Endothelial cell of umbilical vein (primary cell): Measurements from ENCODE around the gene ZNF620. TPM values are rescaled to one million over a fixed set of nuclear protein-coding genes. Genes with fewer than 3 reads are reported as not detected.

ENCODE experiments used
- BruUV-seq: library from RNA; stranded (reverse); fragments of 400-500 nt; replicated peaks from 2 replicates; lab custom pipeline; 2021; lab: Mats Ljungman, UMichigan
- CTCF ChIA-PET: fragments of 300-600, 350-600 bp; sonication (Branson Sonifier 250); formaldehyde crosslinking; loops from one replicate; lab custom pipeline; 2021; ENCODE audit warnings: antibody characterized with exemption, inconsistent platforms; lab: Charles Lee
- POLR2A ChIA-PET: fragments of 300-600, 350-600 bp; sonication (Branson Sonifier 250); formaldehyde crosslinking; loops from one replicate; lab custom pipeline; 2021; ENCODE audit warnings: antibody characterized with exemption, inconsistent platforms; lab: Charles Lee
- DNase-seq: peaks from one replicate; pipeline ENCODE4 v3.0.0-alpha.2; 2011; ENCODE audit warnings: low read depth, low spot score
- FAIRE-seq: peaks from 2 replicates; lab custom pipeline; 2011; peaks lifted over from hg19 to GRCh38; lab: Jason Lieb, UNC
- H2AFZ ChIP-seq: 2 replicates; pipeline ENCODE4 v1.6.0; 2012; ENCODE audit warnings: low read depth, low read length, control low read depth, inconsistent platforms
- H3K27ac ChIP-seq: 2 replicates; pipeline ENCODE4 v1.5.1; 2011; ENCODE audit warnings: low read depth, mild to moderate bottlenecking, control low read depth, low read length, moderate library complexity; ENCODE audit not compliant: insufficient read depth
- H3K27me3 ChIP-seq, 2 experiments: 2 replicates each; pipeline versions ENCODE4 v1.6.0 to v1.6.1; 2011; ENCODE audit warnings: low read length in 2 of 2, mixed read lengths in 1 of 2; ENCODE audit not compliant: control insufficient read depth in 2 of 2, insufficient read depth in 2 of 2
- H3K36me3 ChIP-seq, 2 experiments: 2 replicates in 1 of 2; 3 replicates in 1 of 2; pipeline ENCODE4 v1.5.1; 2011; ENCODE audit warnings: low read length in 2 of 2, mild to moderate bottlenecking in 1 of 2, moderate library complexity in 1 of 2; ENCODE audit not compliant: control insufficient read depth in 2 of 2, insufficient read depth in 2 of 2; ENCODE audit errors: extremely low read depth in 1 of 2
- H3K4me1 ChIP-seq: 3 replicates; pipeline ENCODE4 v1.5.1; 2011; ENCODE audit warnings: mild to moderate bottlenecking, low read length; ENCODE audit not compliant: control insufficient read depth, insufficient read depth; ENCODE audit errors: extremely low read depth
- H3K4me2 ChIP-seq: 2 replicates; pipeline ENCODE4 v1.6.1; 2011; ENCODE audit warnings: low read length, control low read depth, mixed read lengths; ENCODE audit not compliant: insufficient read depth
- H3K4me3 ChIP-seq, 3 experiments: fragments of 200-600 bp in 1 of 3; sonication (generic), shearing (Covaris generic) in 1 of 3; replicated peaks in 1 of 3; 2 replicates each; pipeline ENCODE4 v1.5.1; 2011 to 2016; ENCODE audit warnings: control low read depth in 3 of 3, low read length in 3 of 3, mild to moderate bottlenecking in 2 of 3, inconsistent platforms in 1 of 3, low read depth in 1 of 3, moderate library complexity in 1 of 3; ENCODE audit not compliant: insufficient read depth in 1 of 3
- H3K79me2 ChIP-seq: 2 replicates; pipeline ENCODE4 v1.6.0; 2012; ENCODE audit warnings: low read length, inconsistent platforms; ENCODE audit not compliant: control insufficient read depth, insufficient read depth
- H3K9ac ChIP-seq: replicated peaks from 2 replicates; pipeline ENCODE3; 2011; ENCODE audit warnings: low read length, control low read depth; ENCODE audit not compliant: insufficient read depth; ENCODE audit errors: extremely low read depth
- H3K9me1 ChIP-seq: replicated peaks from 3 replicates; pipeline ENCODE4 v1.6.0; 2011; ENCODE audit warnings: mild to moderate bottlenecking, low read length; ENCODE audit not compliant: control insufficient read depth, insufficient read depth; ENCODE audit errors: extremely low read depth
- H3K9me3 ChIP-seq: replicated peaks from 2 replicates; pipeline ENCODE4 v1.5.1; 2012; ENCODE audit warnings: low read length, inconsistent platforms; ENCODE audit not compliant: control insufficient read depth, insufficient read depth
- H4K20me1 ChIP-seq: replicated peaks from 2 replicates; pipeline ENCODE3; 2011; ENCODE audit warnings: mild to moderate bottlenecking, low read length; ENCODE audit not compliant: control insufficient read depth, insufficient read depth; ENCODE audit errors: extremely low read depth
- CTCF ChIP-seq, 2 donors: IDR thresholded peaks; 1 replicate in 1 of 2; 2 replicates in 1 of 2; pipeline ENCODE4 v1.5.1; 2011; ENCODE audit warnings: low read length in 2 of 2, mild to moderate bottlenecking in 2 of 2, moderate library complexity in 2 of 2, control low read depth in 1 of 2, inconsistent platforms in 1 of 2, low read depth in 1 of 2; ENCODE audit not compliant: insufficient read depth in 1 of 2; ENCODE audit errors: extremely low read depth in 1 of 2
- EZH2 ChIP-seq: IDR thresholded peaks from 2 replicates; pipeline ENCODE4 v1.6.1; 2012; ENCODE audit warnings: borderline replicate concordance, low read depth, mild to moderate bottlenecking, moderate library complexity, low read length, inconsistent platforms; ENCODE audit not compliant: severe bottlenecking
- FOS ChIP-seq: IDR thresholded peaks from 2 replicates; pipeline ENCODE4 v1.6.1; 2011; ENCODE audit warnings: mild to moderate bottlenecking, low read length, moderate library complexity, borderline replicate concordance; ENCODE audit not compliant: insufficient read depth
- GATA2 ChIP-seq: IDR thresholded peaks from 2 replicates; pipeline ENCODE4 v1.7.0; 2011; ENCODE audit warnings: low read depth, mild to moderate bottlenecking, moderate library complexity, mixed read lengths, low read length; ENCODE audit not compliant: insufficient read length, insufficient read depth
- JUN ChIP-seq: IDR thresholded peaks from 2 replicates; pipeline ENCODE4 v1.6.1; 2011; ENCODE audit warnings: borderline replicate concordance, low read depth; ENCODE audit not compliant: insufficient read length, insufficient read depth
- MAX ChIP-seq: IDR thresholded peaks from 2 replicates; pipeline ENCODE4 v1.6.1; 2011; ENCODE audit not compliant: insufficient read depth, insufficient read length
- MYC ChIP-seq: IDR thresholded peaks from one replicate; pipeline ENCODE4 v1.6.1; 2011; ENCODE audit warnings: mild to moderate bottlenecking, low read depth, low read length
- POLR2A ChIP-seq: IDR thresholded peaks from 2 replicates; pipeline ENCODE4 v1.6.1; 2012; ENCODE audit warnings: low read depth, mild to moderate bottlenecking, control low read depth, low read length
- POLR2AphosphoS5 ChIP-seq: IDR thresholded peaks from 2 replicates; pipeline ENCODE4 v1.6.1; 2012; ENCODE audit warnings: low read depth, mild to moderate bottlenecking, control low read depth, low read length, moderate library complexity; ENCODE audit not compliant: insufficient read depth
- dilution Hi-C: fragments of 300-500 bp; cut with MboI; formaldehyde crosslinking; loops from one replicate; pipeline ENCODE4 v1.15.0; 2019; ENCODE audit warnings: low sequenced_read_pairs; ENCODE audit not compliant: extremely low pct_ligation_motif_present
- intact Hi-C: fragments of 100-400 bp; cut with micrococcal nuclease; formaldehyde crosslinking; loops from one replicate; pipeline ENCODE4 v1.10.0; 2022
- polyA plus RNA-seq, 4 experiments: library from polyadenylated mRNA; depleted of rRNA in 3 of 4; stranded (reverse) in 3 of 4; unstranded in 1 of 4; fragments of >200 nt; gene quantifications; 2 replicates each; pipeline versions ENCODE4 v1.2.1 to v1.2.3, GENCODE V29; 2011 to 2012; ENCODE audit warnings: missing spikeins in 1 of 4
- total RNA-seq: library from RNA; stranded (reverse); gene quantifications from 2 replicates; pipeline ENCODE4 v1.2.3, GENCODE V29; 2021

Gene ZNF620
- total and polyA plus RNA-seq, 2 donors (not counting 3 experiments of a cell fraction or from before 2014, with no cell fraction given), result 1.9 to 4.0 TPM

GRCh38 chr3:40502034-40502433 is 3.8 kb upstream of the ZNF620 start:
- Histone ChIP-seq H4K20me1 (no peaks in the 10 kb centered on the region), H3K4me3 (no peak overlapping the region), H3K27me3 (no peaks in the 10 kb centered on the region), H3K4me1 (peaks cover 19% of the 10 kb centered on the region), H2AFZ (no peak overlapping the region), H3K9ac (no peak overlapping the region), H3K27ac (no peak overlapping the region), H3K4me2 (no peak overlapping the region), H3K9me3 (no peaks in the 10 kb centered on the region), H3K79me2 (no peaks in the 10 kb centered on the region), H3K9me1 (no peaks in the 10 kb centered on the region), H3K36me3 (no peaks in the 10 kb centered on the region)
- TF ChIP-seq JUN, result no peak
- no peak for TF ChIP-seq GATA2
- TF ChIP-seq POLR2A, result no peak
- no peak for TF ChIP-seq MAX
- TF ChIP-seq MYC, result no peak
- no peak for TF ChIP-seq FOS
- no peak for TF ChIP-seq POLR2AphosphoS5
- TF ChIP-seq EZH2, result no peak
- TF ChIP-seq CTCF (IDR thresholded peaks at IDR 0.05; ENCODE audit: extremely low read depth in 1 of 2, insufficient read depth in 1 of 2, low read depth in 1 of 2, low read length in 2 of 2), result no peak
- POLR2A ChIA-PET, result no interaction called here
- intact Hi-C loops (loop anchor here (10.0 kb wide), 1 partner anchor 967 kb away; no protein-coding TSS in a partner anchor), dilution Hi-C loops (no loop called here)
- CTCF ChIA-PET, result no interaction called here
- BruUV-seq, result no TSS peak
- no peak for DNase-seq
- no peak for FAIRE-seq
